Loucy (cell line): ENCODE results near the gene SH3BP1.
A peak's percentile ranks its signal among the peaks of the same experiment; 100 is the strongest.
"Not testable (repeated sequence)": the region's sequence is repeated elsewhere in the genome, so short reads cannot be mapped to it uniquely, and the experiment has no call there.

Source experiments
- H2AFZ ChIP-seq: fragments of 200-600 bp; sonication (generic); 2 replicates; pipeline ENCODE4 v1.6.0; 2016; ENCODE audit warnings: antibody characterized with exemption, mild to moderate bottlenecking, low read length, moderate library complexity
- H3F3A ChIP-seq: fragments of 200-600 bp; 2 replicates; pipeline ENCODE4 v1.6.0; 2016; ENCODE audit warnings: antibody characterized with exemption, low read depth, mild to moderate bottlenecking
- H3K27me3 ChIP-seq: fragments of 200-600 bp; sonication (generic); 2 replicates; pipeline ENCODE4 v1.6.1; 2014; ENCODE audit warnings: low read length, mild to moderate bottlenecking; ENCODE audit not compliant: insufficient read depth, poor library complexity, severe bottlenecking
- H3K36me3 ChIP-seq: fragments of 200-600 bp; sonication (generic); 2 replicates; pipeline ENCODE4 v1.6.1; 2016; ENCODE audit warnings: low read length; ENCODE audit not compliant: insufficient read depth
- H3K4me1 ChIP-seq: fragments of 200-600 bp; sonication (generic); 2 replicates; pipeline ENCODE4 v1.5.1; 2014; ENCODE audit warnings: low read length, mild to moderate bottlenecking; ENCODE audit not compliant: insufficient read depth, poor library complexity, severe bottlenecking
- H3K4me2 ChIP-seq: fragments of 200-600 bp; sonication (generic); 2 replicates; pipeline ENCODE4 v1.6.0; 2014; ENCODE audit warnings: antibody characterized with exemption, low read length, low read depth, mild to moderate bottlenecking; ENCODE audit not compliant: poor library complexity, severe bottlenecking
- H3K4me3 ChIP-seq: fragments of 200-600 bp; sonication (generic); 2 replicates; pipeline ENCODE4 v1.5.1; 2014; ENCODE audit warnings: low read length, mild to moderate bottlenecking, mixed read lengths; ENCODE audit not compliant: poor library complexity, severe bottlenecking
- H3K79me2 ChIP-seq: fragments of 200-600 bp; sonication (generic); 2 replicates; pipeline ENCODE4 v1.6.1; 2014; ENCODE audit warnings: low read length; ENCODE audit not compliant: insufficient read depth
- H3K9ac ChIP-seq: fragments of 200-600 bp; sonication (generic); 2 replicates; pipeline ENCODE4 v1.6.0; 2014; ENCODE audit warnings: mild to moderate bottlenecking, low read depth, low read length, moderate library complexity; ENCODE audit not compliant: poor library complexity, severe bottlenecking
- H3K9me2 ChIP-seq: fragments of 200-600 bp; sonication (generic); replicated peaks from 2 replicates; pipeline ENCODE4 v1.6.1; 2016; ENCODE audit warnings: low read depth, low read length, mixed read lengths
- H3K9me3 ChIP-seq: fragments of 200-600 bp; sonication (generic); 2 replicates; pipeline ENCODE4 v1.6.1; 2014; ENCODE audit warnings: mild to moderate bottlenecking, antibody characterized with exemption, low read length, low read depth; ENCODE audit not compliant: insufficient read depth
- H4K20me1 ChIP-seq: fragments of 200-600 bp; sonication (generic); 2 replicates; pipeline ENCODE4 v1.6.0; 2014; ENCODE audit warnings: antibody characterized with exemption, low read length, mild to moderate bottlenecking; ENCODE audit not compliant: insufficient read depth, poor library complexity, severe bottlenecking
- CTCF ChIP-seq: fragments of 200-600 bp; sonication (generic); conservative IDR thresholded peaks from 2 replicates; pipeline ENCODE4 v1.5.1; 2014; ENCODE audit warnings: mild to moderate bottlenecking, antibody characterized with exemption, low read length
- EZH2phosphoT487 ChIP-seq: fragments of 200-600 bp; IDR thresholded peaks from 2 replicates; pipeline ENCODE4 v1.6.1; 2018; ENCODE audit warnings: antibody characterized with exemption, mild to moderate bottlenecking, moderate library complexity, borderline replicate concordance

SH3BP1 gene

GRCh38 chr22:37655252-37655563, 15.7 kb downstream of the SH3BP1 start:
- TF ChIP-seq CTCF, result no peak
- no peak for TF ChIP-seq EZH2phosphoT487
- Histone ChIP-seq H3K27me3 (no peaks in the 10 kb centered on the region), H3K4me2 (no peak overlapping the region), H2AFZ (no peak overlapping the region), H3K79me2 (peaks cover 16% of the 10 kb centered on the region), H3K36me3 (peaks cover 24% of the 10 kb centered on the region; the same call in 1 of the 2 replicates), H4K20me1 (peaks cover 11% of the 10 kb centered on the region), H3K9ac (no peak overlapping the region), H3K4me3 (no peak overlapping the region), H3K4me1 (peaks cover 16% of the 10 kb centered on the region), H3F3A (no peaks in the 10 kb centered on the region), H3K9me3 (no peaks in the 10 kb centered on the region), H3K9me2 (no peaks in the 10 kb centered on the region)

GRCh38 chr22:37656583-37656982, 17.1 kb downstream of the SH3BP1 start:
- not testable (repeated sequence) for H2AFZ ChIP-seq, H3K9me2 ChIP-seq, H3F3A ChIP-seq, H3K27me3 ChIP-seq, H3K9ac ChIP-seq, H3K4me2 ChIP-seq, H3K4me3 ChIP-seq, H3K9me3 ChIP-seq
- peaks cover 28% of the 10 kb centered on the region for H3K4me1 ChIP-seq
- peaks cover 30% of the 10 kb centered on the region for H3K79me2 ChIP-seq
- H3K36me3 ChIP-seq, result peaks cover 10% of the 10 kb centered on the region; the same call in 1 of the 2 replicates
- H4K20me1 ChIP-seq, result peaks cover 23% of the 10 kb centered on the region

- peak overlapping the region; percentile 72 for H3K9ac ChIP-seq
- peaks cover 36% of the 10 kb centered on the region for H3K4me1 ChIP-seq
- peak overlapping the region; percentile 95 for H3K4me2 ChIP-seq
- H2AFZ ChIP-seq, result peak overlapping the region; percentile 76
- H4K20me1 ChIP-seq, result peaks cover 33% of the 10 kb centered on the region
- no peaks in the 10 kb centered on the region for H3K9me2 ChIP-seq
- no peak for TF ChIP-seq CTCF
- TF ChIP-seq EZH2phosphoT487, result no peak
- H3K36me3 ChIP-seq, result peaks cover 6% of the 10 kb centered on the region; the same call in 1 of the 2 replicates
- H3K9me3 ChIP-seq, result no peaks in the 10 kb centered on the region
- H3K79me2 ChIP-seq, result peaks cover 41% of the 10 kb centered on the region
- peak overlapping the region; percentile 73 for H3K4me3 ChIP-seq
- H3K27me3 ChIP-seq, result no peaks in the 10 kb centered on the region
- H3F3A ChIP-seq, result no peaks in the 10 kb centered on the region
Observed at GRCh38 chr22:37657590-37658132, 18.2 kb downstream of the SH3BP1 start.
